ENCODE data around the gene SCO2.

SCO2 gene

DNA sequence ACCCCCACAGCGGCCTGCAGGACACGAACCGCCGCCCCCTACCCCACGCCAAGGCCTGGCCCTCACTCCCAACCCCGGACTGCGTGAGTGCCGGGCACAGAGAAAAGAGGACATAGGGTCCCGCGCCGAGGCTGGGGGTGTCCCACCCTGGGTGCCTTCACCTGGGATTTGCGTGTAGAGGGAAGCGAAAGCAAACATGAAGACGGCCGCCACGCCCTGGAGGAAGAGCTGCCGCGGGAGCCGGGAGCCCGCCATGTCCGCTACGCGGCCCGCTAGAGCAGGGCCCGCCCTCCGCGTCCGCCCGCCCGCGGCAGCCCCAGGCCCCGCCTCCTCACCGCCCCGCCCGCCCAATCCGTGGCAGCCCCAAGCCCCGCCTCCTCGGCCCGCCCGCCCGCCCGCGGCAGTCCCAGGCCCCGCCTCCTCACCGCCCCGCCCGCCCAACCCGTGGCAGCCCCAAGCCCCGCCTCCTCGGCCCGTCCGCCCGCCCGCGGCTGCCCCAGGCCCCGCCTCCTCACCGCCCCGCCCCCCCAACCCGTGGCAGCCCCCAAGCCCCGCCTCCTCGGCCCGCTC, 17.9 kb downstream of the SCO2 start, which contains the start of gene LMF2:
TSS of gene LMF2 (minus strand) at position 282 of the 570 bp plus-strand sequence. CDS start at position 255, 27 bp downstream.
- FAIRE-seq (no peak), DNase-seq (ENCODE audit: insufficient read length, low spot score) (peak; percentile 66)
- TF ChIP-seq CTCF (IDR thresholded peaks at IDR 0.05; ENCODE audit: insufficient read depth, missing control alignments): no peak

DNA sequence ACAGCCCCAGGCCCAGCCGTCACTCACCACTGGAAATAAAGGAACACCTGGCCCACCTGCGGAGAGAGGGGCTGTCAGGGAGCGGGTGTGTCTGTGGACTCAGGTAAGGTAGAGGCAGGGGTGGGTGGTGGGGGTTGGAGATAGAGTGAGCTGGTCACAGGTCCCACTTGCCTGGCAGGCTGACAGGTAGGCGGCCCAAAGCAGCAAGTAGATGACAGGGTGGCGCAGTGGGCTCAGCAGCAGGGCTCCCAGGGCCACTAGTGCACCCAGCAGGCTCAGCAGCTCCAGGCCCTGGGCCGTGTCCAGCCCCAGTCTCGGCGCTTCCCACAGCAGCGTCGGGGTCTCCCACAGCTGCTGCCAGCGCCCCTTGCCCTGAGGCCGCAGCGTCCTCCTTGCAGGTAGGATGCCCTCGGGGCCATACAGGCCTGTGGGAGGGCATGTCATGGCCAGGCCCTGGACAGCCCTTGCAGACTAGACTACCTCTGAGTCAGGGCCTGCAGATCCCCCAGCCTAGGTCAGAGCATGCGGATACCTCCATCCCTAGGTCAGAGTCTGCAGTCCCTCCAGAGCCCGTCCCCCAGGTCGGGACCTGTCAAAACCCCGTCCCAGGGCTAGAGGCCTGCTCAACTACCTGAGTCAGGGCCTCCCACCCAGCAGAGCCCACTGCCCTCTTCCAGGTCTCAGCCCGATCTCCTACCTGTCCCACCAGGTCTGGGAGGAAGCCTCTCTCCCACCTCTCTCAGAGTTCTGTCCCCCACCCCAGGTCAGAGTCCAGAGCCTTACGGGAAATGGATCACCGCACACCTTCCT, 18.6 kb downstream of the SCO2 start:
- no peak for TF ChIP-seq CTCF (IDR thresholded peaks at IDR 0.05; ENCODE audit: insufficient read depth, missing control alignments)
- DNase-seq (ENCODE audit: insufficient read length, low spot score): no peak
- no peak for FAIRE-seq

DNA sequence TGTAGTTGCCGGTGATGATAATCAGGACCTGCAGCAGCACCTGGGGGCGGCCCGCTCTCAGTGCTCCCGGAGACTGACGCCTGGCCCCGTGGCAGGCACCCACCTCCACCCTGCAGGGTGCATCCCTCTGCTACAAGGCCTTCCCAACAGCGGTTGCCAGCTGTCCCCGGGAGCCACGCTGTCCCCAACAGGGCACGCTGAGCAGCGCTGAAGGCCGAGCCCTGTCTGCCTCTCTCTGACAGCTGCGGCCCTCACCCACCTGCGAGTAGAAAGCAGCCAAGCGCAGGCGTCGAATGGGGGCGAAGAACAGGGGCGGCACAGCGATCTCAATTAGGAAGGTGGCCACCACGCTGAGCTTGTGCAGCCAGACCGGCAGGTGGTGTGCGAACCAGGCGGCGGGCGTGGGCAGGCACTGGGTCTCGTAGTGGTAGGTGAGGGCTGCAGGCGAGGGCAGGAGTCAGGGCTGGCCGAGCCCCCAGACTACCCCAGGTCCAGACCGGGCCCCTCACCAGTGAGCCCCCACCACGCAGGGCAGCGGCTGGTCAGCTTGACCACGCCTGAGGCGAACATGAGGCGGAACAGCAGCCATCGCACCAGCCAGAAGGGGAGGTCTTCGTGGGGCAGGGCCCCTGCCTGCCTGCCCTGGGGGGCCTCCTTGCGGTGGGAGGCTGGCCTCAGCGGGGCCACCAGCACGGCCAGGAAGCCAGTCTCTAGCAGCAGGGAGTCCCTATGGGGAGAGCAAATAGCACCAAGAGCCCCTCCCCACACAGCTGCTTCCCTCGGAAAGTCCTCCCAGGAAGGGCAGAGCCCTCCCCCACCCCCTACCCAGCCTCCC, 19.4 kb downstream of the SCO2 start:
- TF ChIP-seq CTCF (IDR thresholded peaks at IDR 0.05; ENCODE audit: insufficient read depth, missing control alignments): no peak
- DNase-seq (ENCODE audit: insufficient read length, low spot score) (no peak), FAIRE-seq (no peak)

GRCh38 chr22:50505276-50505775, 20.1 kb downstream of the SCO2 start:
- FAIRE-seq: no peak
- no peak for TF ChIP-seq CTCF (IDR thresholded peaks at IDR 0.05; ENCODE audit: insufficient read depth, missing control alignments)
- no peak for DNase-seq (ENCODE audit: insufficient read length, low spot score)

DNA sequence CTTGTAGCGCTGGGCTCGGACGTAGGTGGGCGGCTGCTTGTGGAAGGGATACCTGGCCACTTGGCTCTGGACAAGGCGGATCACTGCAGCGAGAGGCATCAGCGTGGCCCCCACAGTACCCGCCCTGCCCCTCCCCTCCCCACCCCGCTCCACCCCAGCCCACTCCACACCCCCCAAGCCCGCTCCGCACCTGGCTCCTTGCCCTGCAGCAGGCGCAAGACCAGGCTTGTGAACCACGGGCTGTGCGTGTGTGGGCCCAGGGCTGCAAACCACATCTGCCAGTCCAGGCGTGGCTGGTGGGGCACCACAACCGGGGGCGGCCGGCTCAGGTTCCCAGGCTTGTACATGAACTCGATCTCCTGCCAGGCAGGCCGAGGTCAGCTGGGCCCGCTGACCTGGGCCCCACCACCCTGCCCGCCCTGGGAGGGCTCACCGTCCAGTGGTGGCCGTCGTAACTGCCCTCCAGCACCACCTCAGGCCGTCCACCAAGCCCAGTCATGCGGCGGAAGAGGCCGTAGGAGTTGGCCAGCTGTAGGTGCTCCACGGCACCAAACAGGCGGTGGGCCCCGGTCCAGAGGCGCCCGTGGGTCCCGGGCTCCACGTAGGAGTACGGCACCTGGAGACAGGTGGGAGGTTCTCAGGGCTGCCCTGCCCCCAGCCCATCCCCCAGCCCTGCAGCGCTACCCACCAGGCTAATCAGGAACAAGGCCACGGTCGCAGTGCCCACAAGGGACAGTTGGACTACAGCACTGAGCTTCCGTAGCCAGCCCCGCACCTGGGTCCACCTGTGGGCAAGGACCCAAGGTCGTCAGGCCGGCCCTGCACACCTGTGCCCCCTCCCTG, 20.8 kb downstream of the SCO2 start:
- TF ChIP-seq CTCF (IDR thresholded peaks at IDR 0.05; ENCODE audit: insufficient read depth, missing control alignments): no peak
- no peak for FAIRE-seq
- no peak for DNase-seq (ENCODE audit: insufficient read length, low spot score)

DNA sequence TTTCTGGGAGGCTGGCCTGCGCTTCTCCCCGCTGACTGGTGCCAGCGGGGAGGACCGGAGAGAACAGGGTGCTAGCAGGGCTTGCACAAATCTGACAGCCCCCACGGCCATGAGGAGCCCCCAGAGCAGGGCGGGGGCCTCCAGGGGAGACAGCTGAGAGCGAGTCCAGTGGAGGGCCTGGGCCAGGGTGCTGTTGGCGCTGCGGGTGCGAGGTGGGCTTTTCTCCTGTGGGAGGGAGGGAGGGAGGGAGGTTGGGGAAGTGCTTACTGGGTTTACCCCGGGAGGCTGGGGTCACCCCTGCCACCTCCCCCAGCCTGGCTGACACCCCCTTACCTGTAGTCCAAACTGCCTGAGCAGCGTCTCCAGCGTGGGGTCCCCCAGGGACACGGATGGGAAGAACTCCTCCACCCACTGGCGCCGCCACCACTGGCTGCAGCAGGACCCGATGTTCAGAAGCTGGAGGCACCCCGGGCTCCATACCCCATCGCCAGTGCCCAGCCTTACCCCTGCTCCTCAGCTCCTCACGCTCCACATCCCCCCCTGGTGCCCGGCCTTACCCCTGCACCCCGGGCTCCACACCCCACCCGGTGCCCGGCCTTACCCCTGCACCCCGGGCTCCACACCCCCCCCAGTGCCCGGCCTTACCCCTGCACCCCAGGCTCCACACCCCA, 21.8 kb downstream of the SCO2 start:
- TF ChIP-seq CTCF (IDR thresholded peaks at IDR 0.05; ENCODE audit: insufficient read depth, missing control alignments): no peak
- DNase-seq (ENCODE audit: insufficient read length, low spot score) (no peak), FAIRE-seq (no peak)
